ENCODE measurements around the gene NAPG.
A peak's percentile ranks its signal among the peaks of the same experiment; 100 is the strongest.
"Not testable (repeated sequence)": the region's sequence is repeated elsewhere in the genome, so short reads cannot be mapped to it uniquely, and the experiment has no call there.

The NAPG gene

GRCh38 chr18:10525697-10526560 is at the start of gene NAPG:
Gene NAPG (plus strand): TSS chr18:10526027. CDS start chr18:10526103, 76 bp downstream.
- DNase-seq, result peak; percentile 48

- no peak for DNase-seq
Observed at GRCh38 chr18:10476338-10476791, 49.5 kb upstream of the NAPG start.

GRCh38 chr18:10477121-10477862 is 48.5 kb upstream of the NAPG start:
- DNase-seq, result no peak

- DNase-seq, result no peak
Observed at GRCh38 chr18:10477863-10478260, 48.0 kb upstream of the NAPG start.

- DNase-seq, result no peak
Observed at GRCh38 chr18:10481831-10482230, 44.0 kb upstream of the NAPG start.

GRCh38 chr18:10482363-10482984 is 43.4 kb upstream of the NAPG start:
- no peak for DNase-seq

- DNase-seq, result no peak
Observed at GRCh38 chr18:10482985-10483949, 42.6 kb upstream of the NAPG start.

- DNase-seq, result no peak
Observed at GRCh38 chr18:10485475-10485874, 40.4 kb upstream of the NAPG start.

GRCh38 chr18:10486362-10486761 is 39.5 kb upstream of the NAPG start:
- no peak for DNase-seq

GRCh38 chr18:10487154-10487553 is 38.7 kb upstream of the NAPG start:
- no peak for DNase-seq

GRCh38 chr18:10488017-10488416 is 37.8 kb upstream of the NAPG start:
- no peak for DNase-seq

- peak; percentile 44 for DNase-seq
Observed at GRCh38 chr18:10490401-10491165, 35.2 kb upstream of the NAPG start.

GRCh38 chr18:10495936-10496335 is 29.9 kb upstream of the NAPG start:
- no peak for DNase-seq

GRCh38 chr18:10497206-10497749 is 28.5 kb upstream of the NAPG start:
- DNase-seq, result no peak

- no peak for DNase-seq
Observed at GRCh38 chr18:10499230-10499629, 26.6 kb upstream of the NAPG start.

- DNase-seq, result no peak
Observed at GRCh38 chr18:10500038-10500437, 25.8 kb upstream of the NAPG start.

GRCh38 chr18:10504723-10505122 is 21.1 kb upstream of the NAPG start:
- no peak for DNase-seq

- not testable (repeated sequence) for DNase-seq
Observed at GRCh38 chr18:10505892-10506291, 19.9 kb upstream of the NAPG start.

- no peak for DNase-seq
Observed at GRCh38 chr18:10508591-10508990, 17.2 kb upstream of the NAPG start.

- no peak for DNase-seq
Observed at GRCh38 chr18:10511236-10511635, 14.6 kb upstream of the NAPG start.

- DNase-seq, result no peak
Observed at GRCh38 chr18:10514082-10514481, 11.7 kb upstream of the NAPG start.

Data from SHP77 treated with DMSO at 0.1 percent for 48 hours (cell line).